H1 (cell line): ENCODE results near the gene MYLK3.

Source experiments
- BRCA1 ChIP-seq: IDR thresholded peaks from 2 replicates; pipeline ENCODE4 v1.6.1; 2012; ENCODE audit warnings: low read depth, low read length, improper control_type of control experiment
- CBX5 ChIP-seq: fragments of 300-800, 300-1000 bp; sonication (generic); IDR thresholded peaks from 2 replicates; pipeline ENCODE4 v1.7.1; 2016; ENCODE audit warnings: antibody characterized with exemption, low read length, low read depth
- CTCF ChIP-seq, 3 experiments: IDR thresholded peaks; 1 replicate in 2 of 3; 2 replicates in 1 of 3; pipeline versions ENCODE4 v1.5.1 to v1.6.1; 2011; ENCODE audit warnings: low read length in 3 of 3, mild to moderate bottlenecking in 3 of 3, inconsistent platforms in 2 of 3, low read depth in 1 of 3, moderate library complexity in 1 of 3; ENCODE audit not compliant: insufficient read depth in 1 of 3; ENCODE audit errors: control extremely low read depth in 1 of 3
- EZH2 ChIP-seq: fragments of 200-600 bp; sonication (generic); IDR thresholded peaks from 2 replicates; pipeline ENCODE4 v1.7.1; 2012; ENCODE audit warnings: low read depth, mild to moderate bottlenecking, moderate library complexity, low read length, inconsistent platforms; ENCODE audit not compliant: severe bottlenecking
- POLR2AphosphoS5 ChIP-seq: IDR thresholded peaks from 2 replicates; pipeline ENCODE4 v1.6.1; 2011; ENCODE audit warnings: low read depth, low read length
- RFX5 ChIP-seq: IDR thresholded peaks from 2 replicates; pipeline ENCODE4 v1.6.1; 2011; ENCODE audit warnings: low read depth, low read length, improper control_type of control experiment, borderline replicate concordance
- RNF2 ChIP-seq: fragments of 200-900, 300-1000 bp; sonication (generic); IDR thresholded peaks from 2 replicates; pipeline ENCODE4 v1.7.1; 2016; ENCODE audit warnings: borderline replicate concordance, low read depth, mild to moderate bottlenecking, antibody characterized with exemption, low read length; ENCODE audit not compliant: poor library complexity, severe bottlenecking; ENCODE audit errors: missing control alignments

- TF ChIP-seq EZH2, result no peak
- no peak for TF ChIP-seq CBX5
- TF ChIP-seq RFX5, result no peak
- TF ChIP-seq CTCF (IDR thresholded peaks at IDR 0.05; ENCODE audit: control extremely low read depth in 1 of 3, insufficient read depth in 1 of 3, low read depth in 1 of 3, low read length in 3 of 3), result no peak
- no peak for TF ChIP-seq BRCA1
- no peak for TF ChIP-seq POLR2AphosphoS5
- no peak for TF ChIP-seq RNF2
Measured at GRCh38 chr16:46695937-46696336, 52.2 kb downstream of the MYLK3 start.
